ENCODE results near the gene APOBEC3H. TPM values are rescaled to one million over a fixed set of nuclear protein-coding genes. Genes with fewer than 3 reads are reported as not detected.

APOBEC3H gene
- total and polyA plus RNA-seq, 8 donors = 0.23 to 1.3 (median 0.61) TPM; not detected in 4

DNA sequence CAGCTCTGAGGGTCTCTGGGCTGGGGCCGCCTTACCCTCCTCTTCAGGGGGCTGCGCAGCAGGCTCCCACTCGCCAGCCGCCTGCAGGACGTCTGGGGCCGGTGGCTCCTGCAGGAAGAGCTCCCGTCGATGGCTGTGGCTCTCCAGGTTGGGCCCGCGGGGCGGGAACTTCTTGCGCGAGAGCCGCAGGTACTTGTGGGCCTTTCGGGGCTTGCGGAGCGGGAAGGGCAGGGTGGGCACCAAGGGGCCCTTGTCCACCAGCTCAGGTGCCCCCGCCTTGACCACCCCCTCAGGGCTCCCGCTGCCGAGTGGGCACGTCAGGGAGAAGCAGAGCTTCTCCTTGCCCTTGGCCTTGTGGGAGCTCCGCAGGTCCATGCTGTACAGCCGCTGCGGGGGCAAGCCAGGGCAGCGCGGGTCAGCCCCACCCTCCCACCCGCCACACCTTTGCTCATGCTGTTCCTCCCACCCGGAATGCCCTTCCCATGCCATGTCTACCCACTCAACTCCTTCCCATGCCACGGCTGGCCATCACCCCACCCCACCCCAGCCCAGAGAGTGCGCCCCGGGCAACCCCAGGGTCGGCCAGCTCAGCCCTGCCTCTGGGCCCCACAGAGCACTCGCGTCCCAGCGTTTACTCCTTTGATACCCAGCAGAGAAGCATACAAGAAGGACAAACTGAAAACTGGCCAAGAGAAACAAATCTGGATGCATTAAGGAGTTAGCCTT, 37.5 kb downstream of the APOBEC3H start:
- Histone ChIP-seq H3K9me3 (no peaks in the 10 kb centered on the region), H3K36me3 (peaks cover 0 to 18% of the 10 kb centered on the region in 2 donors), H3K4me1 (peaks cover 0 to 10% of the 10 kb centered on the region in 2 donors), H3K4me3 (no peak overlapping the region), H3K27ac (no peak overlapping the region), H3K27me3 (no peaks in the 10 kb centered on the region)
- ATAC-seq (no peak), DNase-seq (peak in 2 of 4 donors; percentile 29 to 67)
- TF ChIP-seq, protein P1, sequence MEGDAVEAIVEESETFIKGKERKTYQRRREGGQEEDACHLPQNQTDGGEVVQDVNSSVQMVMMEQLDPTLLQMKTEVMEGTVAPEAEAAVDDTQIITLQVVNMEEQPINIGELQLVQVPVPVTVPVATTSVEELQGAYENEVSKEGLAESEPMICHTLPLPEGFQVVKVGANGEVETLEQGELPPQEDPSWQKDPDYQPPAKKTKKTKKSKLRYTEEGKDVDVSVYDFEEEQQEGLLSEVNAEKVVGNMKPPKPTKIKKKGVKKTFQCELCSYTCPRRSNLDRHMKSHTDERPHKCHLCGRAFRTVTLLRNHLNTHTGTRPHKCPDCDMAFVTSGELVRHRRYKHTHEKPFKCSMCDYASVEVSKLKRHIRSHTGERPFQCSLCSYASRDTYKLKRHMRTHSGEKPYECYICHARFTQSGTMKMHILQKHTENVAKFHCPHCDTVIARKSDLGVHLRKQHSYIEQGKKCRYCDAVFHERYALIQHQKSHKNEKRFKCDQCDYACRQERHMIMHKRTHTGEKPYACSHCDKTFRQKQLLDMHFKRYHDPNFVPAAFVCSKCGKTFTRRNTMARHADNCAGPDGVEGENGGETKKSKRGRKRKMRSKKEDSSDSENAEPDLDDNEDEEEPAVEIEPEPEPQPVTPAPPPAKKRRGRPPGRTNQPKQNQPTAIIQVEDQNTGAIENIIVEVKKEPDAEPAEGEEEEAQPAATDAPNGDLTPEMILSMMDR (IDR thresholded peaks at IDR 0.05) = no peak
- intact Hi-C loops (cut with DNase I) = no loop called here

DNA sequence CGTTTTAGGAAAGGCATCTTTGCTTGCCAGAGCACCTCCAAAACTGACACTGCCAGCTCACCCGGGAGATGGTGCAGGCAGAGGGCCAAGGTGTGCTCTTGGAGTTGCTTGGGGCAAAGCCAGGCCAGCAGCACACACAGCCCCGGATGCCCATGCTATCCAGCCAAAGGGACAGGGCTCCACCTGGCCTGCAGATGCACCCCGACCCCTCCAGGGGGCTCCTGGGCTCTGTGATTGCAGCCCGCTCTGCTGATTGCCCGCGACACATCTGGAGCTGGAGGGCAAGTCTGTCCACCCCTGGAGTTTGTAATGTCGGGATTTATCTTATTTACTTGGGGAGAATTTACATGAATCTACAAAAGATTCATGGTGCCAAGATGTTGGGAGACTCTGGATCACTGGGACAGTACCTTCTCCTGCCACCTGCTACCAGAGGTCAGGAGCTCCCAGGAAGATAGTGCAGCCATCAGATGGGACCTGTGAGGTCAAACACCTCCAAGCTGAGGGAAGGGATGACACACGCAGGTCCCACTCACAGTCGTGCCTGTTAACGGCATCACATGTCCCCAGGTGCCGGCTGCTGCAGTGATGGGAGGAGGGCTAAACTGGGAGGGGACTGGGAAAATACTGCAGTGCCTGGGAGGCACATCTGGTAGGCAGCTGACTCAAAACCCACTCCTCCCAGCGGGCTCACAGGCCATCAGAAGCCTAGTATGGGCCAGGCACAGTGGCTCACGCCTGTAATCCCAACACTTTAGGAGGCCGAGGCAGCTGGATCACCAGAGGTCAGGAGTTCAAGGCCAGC, 38.2 kb downstream of the APOBEC3H start:
- H3K27me3 ChIP-seq = no peaks in the 10 kb centered on the region
- TF ChIP-seq, protein P1 (IDR thresholded peaks at IDR 0.05) = peak in 1 of 2 donors; percentile 41
- intact Hi-C loops (cut with DNase I) = no loop called here
- H3K27ac ChIP-seq = no peak overlapping the region
- H3K4me3 ChIP-seq = no peak overlapping the region
- H3K36me3 ChIP-seq = peaks cover 0 to 18% of the 10 kb centered on the region in 2 donors
- peaks cover 0 to 10% of the 10 kb centered on the region in 2 donors for H3K4me1 ChIP-seq
- H3K9me3 ChIP-seq = no peaks in the 10 kb centered on the region
- peak; percentile 51 for ATAC-seq
- DNase-seq = peak in 3 of 4 donors; percentile 33 to 67 (median 45)

DNA sequence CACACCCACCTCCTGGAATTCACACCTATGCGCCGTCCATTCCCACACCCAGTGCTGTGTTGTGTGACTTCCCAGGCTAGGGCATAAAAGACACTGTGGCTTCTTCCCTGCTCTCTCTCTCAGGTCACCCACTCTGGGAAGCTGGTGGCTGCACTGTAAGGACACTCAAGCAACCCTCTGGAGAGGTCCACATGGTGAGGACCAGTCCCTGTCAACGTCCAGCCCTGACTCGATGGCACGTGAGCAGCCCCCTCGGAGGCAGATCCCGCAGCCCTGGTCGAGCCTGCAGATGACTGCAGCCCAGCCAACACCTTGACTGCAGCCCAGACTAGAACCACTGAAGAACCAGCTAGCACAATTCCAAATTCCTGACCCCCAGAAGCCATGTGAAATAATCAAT, 39.3 kb downstream of the APOBEC3H start:
- H3K36me3 ChIP-seq = peaks cover 0 to 18% of the 10 kb centered on the region in 2 donors
- no peak overlapping the region for H3K27ac ChIP-seq
- intact Hi-C loops (cut with DNase I) = no loop called here
- no peak for ATAC-seq
- peak in 1 of 4 donors; percentile 34 for DNase-seq
- peaks cover 0 to 4% of the 10 kb centered on the region in 2 donors for H3K4me1 ChIP-seq
- no peaks in the 10 kb centered on the region for H3K9me3 ChIP-seq
- TF ChIP-seq, protein P1 (IDR thresholded peaks at IDR 0.05) = no peak
- H3K4me3 ChIP-seq = no peak overlapping the region
- H3K27me3 ChIP-seq = no peaks in the 10 kb centered on the region

DNA sequence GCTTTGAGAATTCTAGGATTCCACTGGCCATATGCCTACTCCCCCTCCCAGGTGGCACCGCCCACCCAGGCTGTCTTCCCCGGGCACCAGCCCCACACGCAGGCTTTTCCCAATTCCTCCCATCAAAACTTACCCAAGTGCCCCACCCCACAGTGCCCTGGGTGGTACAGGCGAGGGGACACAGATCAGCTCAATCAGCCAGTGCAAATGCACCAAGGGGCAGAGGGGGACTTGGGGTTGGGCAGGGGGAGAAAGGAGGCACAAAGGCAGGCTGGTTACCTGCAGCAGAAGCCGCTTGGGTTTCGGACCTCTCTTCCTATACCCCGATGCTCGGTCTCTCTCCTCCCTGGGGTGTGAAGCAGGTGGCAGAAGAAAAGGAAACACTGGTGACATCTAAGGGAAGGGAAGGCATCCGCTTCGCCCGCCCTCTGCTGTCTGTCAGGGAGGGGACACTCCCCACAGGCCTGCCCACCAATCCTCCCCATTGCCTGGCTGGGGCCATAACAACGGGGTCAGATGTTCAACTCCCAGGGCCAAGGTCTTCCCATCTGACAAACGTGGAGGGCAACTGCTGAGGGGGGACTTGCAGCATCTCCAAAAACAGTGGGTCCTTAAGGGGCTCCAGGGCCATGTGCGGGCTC, 41.4 kb downstream of the APOBEC3H start:
- H3K9me3 ChIP-seq = no peaks in the 10 kb centered on the region
- peaks cover 0 to under 1% of the 10 kb centered on the region in 2 donors for H3K4me1 ChIP-seq
- H3K27me3 ChIP-seq = no peaks in the 10 kb centered on the region
- peaks cover 0 to 11% of the 10 kb centered on the region in 2 donors for H3K36me3 ChIP-seq
- H3K27ac ChIP-seq = no peak overlapping the region
- intact Hi-C loops (cut with DNase I) = no loop called here
- ATAC-seq (no peak), DNase-seq (peak in 1 of 4 donors; percentile 43)
- TF ChIP-seq, protein P1 (IDR thresholded peaks at IDR 0.05) = no peak
- H3K4me3 ChIP-seq = no peak overlapping the region

Data from left lung (tissue), 10 donors.